CD4-positive, alpha-beta T cell treated with Interleukin-15 for 1 hour (primary cell): ENCODE data around the gene TMA16.
"Not testable (repeated sequence)": the region's sequence is repeated elsewhere in the genome, so short reads cannot be mapped to it uniquely, and the experiment has no call there.

Source experiments
- DNase-seq: peaks from one replicate; pipeline ENCODE4 v3.0.0-alpha.2; 2020

The TMA16 gene

GRCh38 chr4:163494360-163495241, at the start of gene TMA16:
Gene TMA16 (plus strand): TSS chr4:163494690. CDS start chr4:163494802, 112 bp downstream.
- peak; percentile 82 for DNase-seq

GRCh38 chr4:163447023-163447422, 47.5 kb upstream of the TMA16 start:
- not testable (repeated sequence) for DNase-seq

- DNase-seq: no peak
Measured at GRCh38 chr4:163447481-163447880, 47.0 kb upstream of the TMA16 start.

GRCh38 chr4:163448540-163449203, 45.8 kb upstream of the TMA16 start:
- no peak for DNase-seq

GRCh38 chr4:163462556-163462955, 31.9 kb upstream of the TMA16 start:
- DNase-seq: no peak

GRCh38 chr4:163467082-163467770, 27.3 kb upstream of the TMA16 start:
- no peak for DNase-seq

GRCh38 chr4:163470391-163470790, 24.1 kb upstream of the TMA16 start:
- no peak for DNase-seq

- no peak for DNase-seq
Measured at GRCh38 chr4:163473130-163473529, 21.4 kb upstream of the TMA16 start.

- DNase-seq: no peak
Measured at GRCh38 chr4:163473576-163473975, 20.9 kb upstream of the TMA16 start, which contains the start of gene TKTL2. Gene TKTL2 (minus strand): TSS chr4:163473754. CDS start chr4:163473734, 20 bp downstream.

GRCh38 chr4:163474027-163474426, 20.5 kb upstream of the TMA16 start:
- DNase-seq: no peak

GRCh38 chr4:163476761-163477438, 17.6 kb upstream of the TMA16 start:
- no peak for DNase-seq

GRCh38 chr4:163482190-163482589, 12.3 kb upstream of the TMA16 start:
- no peak for DNase-seq

GRCh38 chr4:163484906-163485305, 9.6 kb upstream of the TMA16 start:
- DNase-seq: peak; percentile 39

GRCh38 chr4:163485589-163485988, 8.9 kb upstream of the TMA16 start:
- no peak for DNase-seq

GRCh38 chr4:163486321-163486720, 8.2 kb upstream of the TMA16 start:
- no peak for DNase-seq

GRCh38 chr4:163489929-163490328, 4.6 kb upstream of the TMA16 start:
- no peak for DNase-seq

- DNase-seq: no peak
Measured at GRCh38 chr4:163492951-163493504, 1.5 kb upstream of the TMA16 start.

GRCh38 chr4:163493643-163494359, 689 bp upstream of the TMA16 start:
- DNase-seq: peak; percentile 31

GRCh38 chr4:163495900-163496299, 1.4 kb downstream of the TMA16 start:
- no peak for DNase-seq

- no peak for DNase-seq
Measured at GRCh38 chr4:163500586-163500985, 6.1 kb downstream of the TMA16 start.

GRCh38 chr4:163505374-163505773, 10.9 kb downstream of the TMA16 start:
- no peak for DNase-seq

- DNase-seq: no peak
Measured at GRCh38 chr4:163515198-163515597, 20.7 kb downstream of the TMA16 start.
